GM12878 (cell line): Measurements from ENCODE around the gene RBPMS2. TPM values are rescaled to one million over a fixed set of nuclear protein-coding genes. Genes with fewer than 3 reads are reported as not detected.
A peak's percentile ranks its signal among the peaks of the same experiment; 100 is the strongest.

ENCODE experiments used
- ATAC-seq: fragments of 200-7000 bp; cut with Tn5 transposase; 3 replicates; pipeline ENCODE4 v1.9.1; 2020; ENCODE audit warnings: mild to moderate bottlenecking, moderate library complexity
- BruUV-seq: library from RNA; stranded (reverse); fragments of 400-500 nt; replicated peaks from 2 replicates; lab custom pipeline; 2021; lab: Mats Ljungman, UMichigan
- CTCF ChIA-PET: fragments of 300-600 bp; sonication (Branson Sonifier 250); formaldehyde crosslinking; extraction: SDS; loops from one replicate; lab custom pipeline; 2021; ENCODE audit warnings: inconsistent platforms; lab: Yijun Ruan, JAX
- POLR2A ChIA-PET: fragments of 350-600 bp; formaldehyde crosslinking; extraction: SDS; loops from one replicate; lab custom pipeline; 2021; ENCODE audit warnings: inconsistent platforms; lab: Charles Lee
- RAD21 ChIA-PET: fragments of 300-600 bp; sonication (Branson Sonifier 250); formaldehyde crosslinking; loops from one replicate; lab custom pipeline; 2023; ENCODE audit warnings: antibody characterized with exemption; ENCODE audit not compliant: unreplicated experiment; lab: Charles Lee
- SMC1A ChIA-PET: fragments of 300-600 bp; sonication (Branson Sonifier 250); formaldehyde crosslinking; loops from one replicate; lab custom pipeline; 2023; ENCODE audit not compliant: unreplicated experiment, uncharacterized antibody; lab: Charles Lee
- DNase-seq: peaks from one replicate; pipeline ENCODE4 v3.0.0-alpha.2; 2011; ENCODE audit warnings: low read depth, low spot score
- FAIRE-seq: peaks from 3 replicates; lab custom pipeline; 2011; peaks lifted over from hg19 to GRCh38; lab: Jason Lieb, UNC
- H2AFZ ChIP-seq: 2 replicates; pipeline ENCODE4 v1.6.0; 2011; ENCODE audit warnings: low read depth, low read length, control low read depth; ENCODE audit not compliant: control insufficient read depth
- H3K27ac ChIP-seq: 2 replicates; pipeline ENCODE4 v1.5.1; 2011; ENCODE audit warnings: control low read depth; ENCODE audit not compliant: control insufficient read depth, insufficient read depth
- H3K27me3 ChIP-seq, 2 experiments: replicated peaks in 1 of 2; 2 replicates each; pipeline versions ENCODE4 v1.6.0 to v1.6.1; 2011; ENCODE audit warnings: low read length in 1 of 2; ENCODE audit not compliant: control insufficient read depth in 2 of 2, insufficient read depth in 2 of 2
- H3K36me3 ChIP-seq, 2 experiments: 2 replicates each; pipeline ENCODE4 v1.5.1; 2011; ENCODE audit warnings: low read length in 1 of 2; ENCODE audit not compliant: control insufficient read depth in 2 of 2, insufficient read depth in 2 of 2
- H3K4me1 ChIP-seq: 2 replicates; pipeline ENCODE4 v1.6.1; 2011; ENCODE audit warnings: mild to moderate bottlenecking, low read length, moderate library complexity, mixed read lengths; ENCODE audit not compliant: control insufficient read depth, insufficient read depth
- H3K4me2 ChIP-seq: 2 replicates; pipeline ENCODE4 v1.6.0; 2011; ENCODE audit warnings: control low read depth; ENCODE audit not compliant: control insufficient read depth, insufficient read depth
- H3K4me3 ChIP-seq: fragments of 200-600 bp; sonication (generic); 2 replicates; pipeline ENCODE4 v1.5.1; 2016
- H3K79me2 ChIP-seq: 2 replicates; pipeline ENCODE4 v1.6.0; 2011; ENCODE audit warnings: low read length; ENCODE audit not compliant: control insufficient read depth, insufficient read depth
- H3K9ac ChIP-seq: 2 replicates; pipeline ENCODE4 v1.8.0; 2011; ENCODE audit warnings: low read length, control low read depth, mixed read lengths; ENCODE audit not compliant: control insufficient read depth, insufficient read depth
- H3K9me3 ChIP-seq: replicated peaks from 3 replicates; pipeline ENCODE4 v1.5.1; 2011; ENCODE audit warnings: mild to moderate bottlenecking, low read length; ENCODE audit not compliant: control insufficient read depth, insufficient read depth
- H4K20me1 ChIP-seq: 2 replicates; pipeline ENCODE4 v1.6.0; 2011; ENCODE audit not compliant: control insufficient read depth, insufficient read depth
- BRCA1 ChIP-seq: IDR thresholded peaks from 2 replicates; pipeline ENCODE4 v1.6.1; 2011; ENCODE audit warnings: low read depth, low read length, improper control_type of control experiment
- KDM1A ChIP-seq: fragments of 200-600 bp; sonication (generic); IDR thresholded peaks from 2 replicates; pipeline ENCODE4 v1.6.1; 2016; ENCODE audit warnings: borderline replicate concordance
- POLR2A ChIP-seq: IDR thresholded peaks from 2 replicates; pipeline ENCODE4 v1.6.1; 2011; ENCODE audit warnings: low read depth, mild to moderate bottlenecking, low read length
- SRF ChIP-seq, 2 experiments: IDR thresholded peaks; 2 replicates each; pipeline ENCODE4 v1.6.1; 2011; ENCODE audit warnings: low read depth in 2 of 2, low read length in 2 of 2, mild to moderate bottlenecking in 1 of 2, moderate library complexity in 1 of 2
- WGBS: methylation state at CpG from one replicate; pipeline ENCODE4 v1.1.6; 2016; ENCODE audit warnings: low lambda C conversion rate; ENCODE audit not compliant: insufficient replicate concordance, insufficient coverage; ENCODE audit errors: missing lambda C conversion rate; 5-methylcytosine and 5-hydroxymethylcytosine counted together
- in situ Hi-C: fragments of 300-500 bp; cut with MboI; formaldehyde crosslinking; loops from 9 replicates; pipeline ENCODE4 v1.14.3; 2018; ENCODE audit warnings: mixed read lengths
- intact Hi-C: fragments of 100-400 bp; cut with micrococcal nuclease; formaldehyde crosslinking; loops from one replicate; pipeline ENCODE4 v1.14.2; 2022; ENCODE audit not compliant: unreplicated experiment
- polyA plus RNA-seq, 11 experiments: library from polyadenylated mRNA; depleted of rRNA in 4 of 11; unstranded in 6 of 11; stranded (reverse) in 5 of 11; fragments of >200 nt; fragmentation: Nextera tagmentation in 4 of 11; fragmentation: Illumina TruSeq in 1 of 11; extraction: Ambion mirVana in 4 of 11; extraction: Trizol in 1 of 11; gene quantifications; 1 replicate in 1 of 11; 2 replicates in 10 of 11; pipeline versions ENCODE4 v1.2.1 to v1.2.3, GENCODE V29; 2011 to 2016; ENCODE audit warnings: inconsistent platforms in 2 of 11, missing spikeins in 2 of 11, low read depth in 1 of 11
- total RNA-seq, 4 experiments: library from RNA; depleted of rRNA in 3 of 4; stranded (reverse); fragments of >200 nt in 3 of 4; fragmentation: Illumina TruSeq in 1 of 4; extraction: Trizol in 1 of 4; gene quantifications; 2 replicates each; pipeline versions ENCODE4 v1.2.1 to v1.2.3, GENCODE V29; 2013 to 2021
- TF ChIP-seq, protein P1 (sequence below): IDR thresholded peaks from 2 replicates; pipeline ENCODE4 v1.6.1; 2012; ENCODE audit warnings: low read depth, low read length, improper control_type of control experiment

Gene RBPMS2
- total and polyA plus RNA-seq, 10 of the 15 experiments (the other 5 are each of a cell fraction or from before 2014, with no cell fraction given): 0.06 to 0.31 (median 0.19) TPM; not detected in 3

DNA sequence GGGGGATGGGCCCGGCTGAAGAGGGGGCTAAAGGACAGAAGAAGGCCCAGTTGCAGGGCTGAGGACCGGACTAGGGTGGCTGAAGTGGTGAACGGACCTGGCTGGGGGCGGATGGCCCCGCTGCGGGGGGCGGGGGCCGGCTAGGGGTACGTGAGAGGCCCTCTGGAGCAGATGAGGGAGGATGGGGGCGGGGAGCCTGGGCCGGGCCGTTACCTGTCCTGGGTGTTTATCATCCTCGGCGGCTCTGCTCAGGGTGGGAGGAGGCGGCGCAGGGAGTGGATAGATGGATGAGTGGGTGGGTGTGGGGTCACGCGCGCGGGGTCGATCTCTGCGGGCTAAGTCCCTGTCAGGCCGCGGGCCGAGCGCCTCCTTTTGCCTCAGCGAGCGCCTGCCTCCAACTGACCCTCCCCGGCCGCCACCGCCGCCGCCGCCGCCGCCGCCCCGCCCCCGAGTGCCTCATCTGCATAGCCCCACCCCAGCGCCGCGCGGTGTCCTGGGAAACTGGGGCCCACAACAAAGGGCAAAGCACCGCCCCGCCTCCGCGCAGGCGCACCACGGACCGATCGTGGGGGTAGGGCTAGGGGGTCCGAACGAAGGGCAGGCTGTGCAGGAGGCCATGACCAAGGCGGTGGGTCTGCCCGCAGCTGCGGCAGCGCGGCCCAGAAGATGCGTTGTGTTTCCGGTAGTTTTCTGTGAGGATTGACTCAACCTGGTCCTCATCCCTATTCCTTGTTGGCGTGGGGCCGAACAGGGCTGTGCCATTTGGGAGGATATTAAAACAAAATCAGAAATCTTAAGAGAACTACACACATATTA lies 72.4 kb downstream of the RBPMS2 start (continued):
- TF ChIP-seq, protein P1, sequence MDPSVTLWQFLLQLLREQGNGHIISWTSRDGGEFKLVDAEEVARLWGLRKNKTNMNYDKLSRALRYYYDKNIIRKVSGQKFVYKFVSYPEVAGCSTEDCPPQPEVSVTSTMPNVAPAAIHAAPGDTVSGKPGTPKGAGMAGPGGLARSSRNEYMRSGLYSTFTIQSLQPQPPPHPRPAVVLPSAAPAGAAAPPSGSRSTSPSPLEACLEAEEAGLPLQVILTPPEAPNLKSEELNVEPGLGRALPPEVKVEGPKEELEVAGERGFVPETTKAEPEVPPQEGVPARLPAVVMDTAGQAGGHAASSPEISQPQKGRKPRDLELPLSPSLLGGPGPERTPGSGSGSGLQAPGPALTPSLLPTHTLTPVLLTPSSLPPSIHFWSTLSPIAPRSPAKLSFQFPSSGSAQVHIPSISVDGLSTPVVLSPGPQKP: no peak
- peak; percentile 89 for TF ChIP-seq POLR2A
- no peak for TF ChIP-seq KDM1A
- TF ChIP-seq BRCA1: no peak

DNA sequence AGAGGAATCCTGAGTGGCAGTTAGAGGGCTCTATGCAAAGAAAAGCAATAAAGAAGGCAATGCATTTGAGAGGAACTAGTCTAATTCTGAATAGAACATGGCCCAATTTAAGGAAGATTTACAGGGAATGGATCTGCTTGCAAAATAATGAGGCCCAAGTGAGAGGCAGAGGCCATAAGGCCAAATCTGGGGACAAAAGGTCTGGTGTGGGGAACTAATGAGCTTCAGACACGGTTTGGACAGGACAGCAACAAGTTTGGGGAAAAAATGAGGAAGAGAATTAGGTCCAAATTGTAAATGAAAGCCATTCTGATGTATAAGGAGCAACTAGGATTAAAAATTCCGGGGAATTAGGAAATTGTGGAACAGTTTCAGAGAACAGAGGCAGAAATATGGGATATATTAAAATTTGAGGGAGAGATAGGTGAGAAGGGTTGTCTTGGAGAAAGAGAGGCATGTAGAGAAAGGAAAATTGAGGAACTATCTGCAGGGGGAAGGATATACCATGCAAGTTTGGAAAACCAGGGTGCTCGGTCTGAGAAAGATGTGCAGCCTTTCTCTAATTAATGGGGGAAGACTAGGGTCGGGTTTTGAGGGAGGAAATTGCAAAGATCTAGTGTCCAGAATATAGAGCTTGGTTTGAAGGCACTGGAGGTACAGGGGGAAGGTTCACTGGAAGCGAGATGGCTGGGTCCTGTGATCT lies 73.8 kb downstream of the RBPMS2 start:
- H2AFZ ChIP-seq: no peak overlapping the region
- POLR2A ChIA-PET: interaction anchor here (0.6 to 1.9 kb wide), 5 partner anchors 12 to 1555 kb away, joined by 3 to 4 read pairs (median 3); no protein-coding TSS in a partner anchor
- H4K20me1 ChIP-seq: peaks cover 3% of the 10 kb centered on the region; the same call in 1 of the 2 replicates
- no peak for TF ChIP-seq SRF (IDR thresholded peaks at IDR 0.05; ENCODE audit: low read depth in 2 of 2, low read length in 2 of 2)
- TF ChIP-seq, all 136 proteins: peak for 0
- in situ Hi-C loops (no loop called here), intact Hi-C loops (no loop called here)
- Histone ChIP-seq H3K27me3 (no peaks in the 10 kb centered on the region), H3K4me3 (peak overlapping the region; percentile 94), H3K79me2 (peaks cover 50% of the 10 kb centered on the region), H3K36me3 (no peaks in the 10 kb centered on the region), H3K9me3 (no peaks in the 10 kb centered on the region), H3K4me2 (peak overlapping the region; percentile 79), H3K4me1 (peaks cover 24% of the 10 kb centered on the region), H3K9ac (peak overlapping the region; percentile 92), H3K27ac (peak overlapping the region; percentile 84)
- no peak for ATAC-seq
- CTCF ChIA-PET: interaction anchor here (0.6 to 5.5 kb wide), 10 partner anchors 8 to 321 kb away, joined by 3 to 36 read pairs (median 4); no protein-coding TSS in a partner anchor
- 44% methylated on average over 5 of the region's 5 CpGs for WGBS
- BruUV-seq: TSS peak; percentile 48
- no peak for FAIRE-seq
- RAD21 ChIA-PET: interaction anchor here (1.4 to 6.1 kb wide), 3 partner anchors 15 to 50 kb away, joined by 5 to 41 read pairs (median 5); no protein-coding TSS in a partner anchor
- SMC1A ChIA-PET: interaction anchor here (0.5 to 5.6 kb wide), 10 partner anchors 11 to 611 kb away, joined by 3 to 41 read pairs (median 4); no protein-coding TSS in a partner anchor
- DNase-seq: no peak
